Iris pigment epithelial cell (primary cell): ENCODE measurements around the gene IL22RA2.
A peak's percentile ranks its signal among the peaks of the same experiment; 100 is the strongest.

Source experiments
- DNase-seq: peaks from one replicate; pipeline ENCODE4 v3.0.0-alpha.2; 2011; ENCODE audit warnings: low read depth

The IL22RA2 gene

DNA sequence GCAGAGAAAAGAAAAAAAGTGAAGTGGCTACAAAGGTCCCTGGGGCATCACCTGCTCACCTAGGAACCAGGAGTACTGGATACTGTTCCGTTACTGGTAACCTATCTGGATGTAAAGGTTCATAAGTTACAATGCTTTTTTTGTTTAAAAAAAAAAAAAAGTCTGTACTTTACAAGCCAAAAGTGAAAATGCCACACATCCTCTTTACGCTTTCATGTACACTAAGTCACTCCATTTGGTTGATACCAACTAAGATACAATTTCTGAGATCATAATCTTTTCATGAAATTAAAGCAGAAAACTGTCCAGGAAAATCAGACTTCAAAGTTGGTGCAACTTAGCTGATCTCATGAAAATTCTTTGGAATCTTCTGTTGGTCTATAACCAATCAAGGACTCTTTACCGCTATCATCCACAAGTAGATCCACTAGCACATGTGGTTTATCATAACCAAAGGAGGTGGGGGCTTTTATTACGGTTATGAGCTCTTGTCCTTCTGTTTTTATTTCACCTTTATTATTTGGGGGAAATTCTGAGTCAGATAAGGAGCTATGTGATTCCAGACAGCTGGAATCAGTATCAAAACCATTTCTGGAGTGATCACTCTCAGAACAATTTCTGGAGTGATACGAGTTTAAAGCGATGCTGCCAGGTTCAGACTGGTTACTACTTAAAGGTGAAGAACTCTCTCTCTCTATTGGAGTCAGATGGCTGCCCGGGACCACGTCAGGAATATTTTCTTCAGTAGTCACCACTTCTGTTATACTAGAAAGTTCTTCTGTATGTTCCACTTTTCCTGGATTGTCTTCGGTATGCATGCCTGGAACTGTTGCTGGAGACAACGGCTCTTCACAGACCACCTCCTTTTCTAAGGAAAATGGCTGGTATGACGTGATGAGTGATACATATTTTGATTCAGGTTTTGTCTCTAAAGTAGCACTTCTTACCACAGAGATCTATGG lies 24.5 kb upstream of the IL22RA2 start:
- no peak for DNase-seq

DNA sequence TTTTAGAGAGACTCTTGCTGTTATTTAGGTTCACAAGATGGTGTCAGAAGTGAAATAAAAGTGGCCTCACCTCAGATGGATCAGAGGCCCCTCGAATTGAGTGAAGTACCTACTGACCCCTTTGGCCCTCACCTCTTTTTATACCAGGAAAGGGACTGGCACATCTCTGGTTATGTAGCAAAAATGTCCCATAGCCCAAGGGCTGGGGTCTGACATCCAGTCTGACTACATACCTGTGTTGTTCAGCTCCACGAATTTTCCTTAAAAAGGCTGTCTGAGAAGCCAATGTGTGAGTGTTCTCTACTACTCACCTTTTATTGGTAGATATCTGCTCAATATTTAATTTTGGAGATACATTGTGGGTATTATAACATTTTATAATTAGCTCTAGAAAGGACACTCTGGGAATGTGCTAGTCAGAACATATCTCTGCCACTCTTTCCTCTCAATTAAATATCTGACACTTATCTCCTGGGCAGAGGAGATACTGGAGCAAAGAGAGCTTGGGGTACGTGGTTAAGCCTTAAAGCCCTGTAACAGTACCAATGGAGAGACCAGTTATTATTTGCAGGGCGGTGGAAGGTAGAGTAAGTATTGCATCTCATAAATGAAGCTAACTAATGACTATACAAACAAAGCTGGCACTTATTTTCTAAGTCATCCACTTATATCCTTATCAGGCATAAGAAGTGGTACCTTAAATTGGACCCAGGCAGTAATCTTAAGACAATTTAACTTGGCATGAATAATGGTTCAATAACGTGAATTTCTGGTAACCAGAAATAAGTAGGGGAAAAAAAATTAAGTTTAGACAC lies 20.0 kb upstream of the IL22RA2 start:
- DNase-seq = no peak

DNA sequence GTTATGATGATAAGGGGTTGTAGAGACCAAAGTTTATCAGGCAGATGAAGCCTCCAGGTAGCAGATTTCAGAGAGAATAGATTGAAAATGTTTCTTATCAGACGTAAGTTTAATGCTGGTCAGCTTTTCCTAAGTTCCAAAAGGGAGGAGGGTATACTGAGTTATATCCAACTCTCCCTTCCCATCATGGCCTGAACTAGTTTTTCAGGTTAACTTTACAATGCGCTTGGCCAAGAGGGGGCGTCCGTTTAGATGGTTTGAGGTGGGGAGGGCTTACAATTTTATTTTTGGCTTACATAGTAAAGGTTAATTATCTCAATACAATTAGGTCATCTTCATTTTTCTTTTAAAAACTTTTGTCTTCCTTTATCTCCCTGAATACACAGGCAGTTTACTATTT lies 19.4 kb upstream of the IL22RA2 start:
- DNase-seq = no peak

DNA sequence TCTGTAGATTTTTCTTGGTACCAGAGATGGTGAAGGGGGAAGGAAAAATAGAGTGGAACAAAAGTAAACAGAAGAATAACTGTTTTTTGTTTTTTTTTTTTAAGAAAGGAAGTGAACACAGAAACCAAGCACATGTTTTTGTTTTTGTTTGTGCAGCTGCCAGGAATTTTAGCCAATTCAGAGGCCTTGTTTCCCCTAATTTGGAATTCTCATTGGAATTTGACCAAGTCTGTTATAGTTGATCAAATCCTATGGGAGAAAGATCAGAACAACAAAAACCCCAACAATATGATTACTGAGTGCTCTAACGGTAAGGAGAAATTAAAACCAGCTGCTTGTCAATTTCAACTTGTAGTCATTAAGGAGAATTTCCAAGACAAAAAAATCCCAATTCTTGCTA lies 18.2 kb upstream of the IL22RA2 start:
- no peak for DNase-seq

DNA sequence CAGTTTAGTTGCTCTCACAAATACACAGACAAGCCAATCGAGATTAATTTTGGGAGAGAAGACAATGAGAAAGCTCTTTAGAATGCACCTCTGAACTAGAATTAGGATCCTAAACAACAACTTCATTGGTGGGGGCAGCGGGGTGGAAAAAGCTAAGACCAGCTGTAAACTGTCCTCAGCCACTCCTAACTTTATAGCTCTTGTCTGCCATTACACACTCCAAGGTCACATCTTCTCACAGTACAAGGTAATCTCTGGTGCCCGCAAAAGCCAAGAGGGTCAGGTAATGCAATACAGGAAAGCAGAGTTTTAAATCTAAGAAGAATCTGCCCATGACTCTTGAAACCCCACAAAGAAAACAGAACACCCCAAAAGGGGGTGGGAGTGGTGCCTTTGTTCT lies 17.8 kb upstream of the IL22RA2 start:
- peak; percentile 23 for DNase-seq

- DNase-seq = no peak
These were observed 17.2 kb upstream of the IL22RA2 start for GRCh38 chr6:137190583-137191094.

- DNase-seq = no peak
These were observed 15.4 kb upstream of the IL22RA2 start for GRCh38 chr6:137188855-137189254.

- no peak for DNase-seq
These were observed 11.8 kb upstream of the IL22RA2 start for GRCh38 chr6:137185290-137185689.

DNA sequence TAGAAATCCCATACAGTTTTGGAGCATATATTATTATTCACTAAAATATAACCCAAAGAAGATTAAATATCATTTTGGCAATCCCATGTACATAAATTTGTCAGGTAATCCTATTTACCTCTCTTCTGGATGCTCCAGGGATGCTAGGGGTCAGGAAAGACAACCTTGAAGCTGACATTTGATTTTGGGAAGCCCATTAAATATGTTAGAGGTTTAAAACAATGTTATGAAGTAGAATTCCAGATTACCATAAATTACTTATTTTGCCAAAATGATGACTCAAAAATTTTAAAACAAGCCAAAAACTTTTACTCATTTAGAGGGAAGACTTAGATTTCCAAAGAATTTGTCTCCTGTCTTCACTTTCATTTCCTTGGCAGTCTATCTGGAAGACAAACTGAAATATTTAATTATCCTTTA lies 9.2 kb upstream of the IL22RA2 start:
- no peak for DNase-seq

GRCh38 chr6:137181891-137182653 lies 8.6 kb upstream of the IL22RA2 start:
- DNase-seq = no peak

DNA sequence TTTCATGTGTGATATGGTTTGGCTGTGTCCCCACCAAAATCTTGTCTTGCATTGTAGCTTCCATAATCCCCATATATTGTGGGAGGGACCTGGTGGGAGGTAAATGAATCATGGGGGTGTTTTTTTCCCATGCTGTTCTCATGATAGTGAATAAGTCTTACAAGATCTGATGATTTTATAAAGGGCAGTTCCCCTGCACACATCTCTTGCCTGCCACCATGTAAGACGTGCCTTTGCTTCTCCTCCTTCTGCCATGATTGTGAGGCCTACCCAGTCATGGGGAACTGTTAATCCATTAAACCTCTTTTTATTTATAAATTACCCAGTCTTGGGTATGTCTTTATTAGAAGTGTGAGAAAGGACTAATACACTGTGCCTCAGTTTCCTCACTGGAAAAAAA lies 4.2 kb upstream of the IL22RA2 start:
- DNase-seq = no peak

DNA sequence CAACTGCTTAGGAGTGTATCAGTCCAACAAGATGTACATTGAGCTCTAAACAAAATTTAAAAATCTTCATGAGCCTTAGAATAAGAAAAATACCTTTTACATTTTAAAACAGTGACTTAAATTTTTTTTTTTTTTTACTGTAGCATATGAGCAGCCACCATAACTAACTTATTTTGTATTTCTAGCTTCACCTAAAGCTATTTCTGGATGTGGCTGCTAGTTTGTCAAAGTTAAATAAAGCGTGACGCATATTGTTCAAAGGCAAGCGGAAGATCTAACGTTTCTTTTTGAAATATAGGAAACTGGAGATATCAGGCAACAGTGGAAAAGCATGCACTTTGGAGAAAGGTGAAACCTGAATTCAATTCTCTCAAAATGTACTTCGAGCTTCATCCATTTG lies 3.3 kb upstream of the IL22RA2 start:
- no peak for DNase-seq

- no peak for DNase-seq
These were observed 2.4 kb upstream of the IL22RA2 start for GRCh38 chr6:137175868-137176245.

- no peak for DNase-seq
These were observed 1.9 kb upstream of the IL22RA2 start for GRCh38 chr6:137175157-137175867.

DNA sequence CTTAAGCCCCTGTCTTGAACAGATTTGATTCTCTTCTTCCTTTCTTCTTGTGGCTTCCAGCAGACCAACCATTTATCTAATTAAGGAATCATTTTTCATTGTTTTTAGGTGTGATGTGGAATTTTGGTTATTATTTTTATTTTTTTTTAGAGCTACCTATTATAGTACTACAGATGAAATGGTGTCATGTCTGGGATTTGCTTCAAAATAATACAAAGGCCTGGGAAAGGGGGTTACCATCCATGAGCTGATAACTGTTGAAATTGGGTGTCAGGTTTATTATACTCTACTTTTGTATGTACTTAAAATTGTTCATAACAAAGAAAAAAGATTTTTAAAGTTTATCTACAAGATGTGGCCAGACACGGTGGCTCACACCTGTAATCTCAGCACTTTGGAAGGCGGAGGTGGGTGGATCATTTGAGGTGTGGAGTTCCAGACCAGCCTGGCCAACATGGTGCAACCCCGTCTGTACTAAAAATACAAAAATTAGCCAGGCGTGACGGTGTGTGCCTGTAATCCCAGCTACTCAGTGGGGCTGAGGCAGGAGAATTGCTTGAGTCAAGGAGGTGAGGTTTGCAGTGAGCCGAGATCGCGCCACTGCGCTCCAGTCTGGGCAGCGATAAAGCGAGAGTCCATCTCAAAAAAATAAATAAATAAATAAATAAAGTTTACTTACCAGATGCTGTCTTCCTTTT lies 561 bp downstream of the IL22RA2 start:
- no peak for DNase-seq

- DNase-seq = no peak
These were observed 1.4 kb downstream of the IL22RA2 start for GRCh38 chr6:137171824-137172733.

- no peak for DNase-seq
These were observed 2.4 kb downstream of the IL22RA2 start for GRCh38 chr6:137171053-137171374.

GRCh38 chr6:137170266-137171052 lies 3.0 kb downstream of the IL22RA2 start:
- DNase-seq = no peak
